HepG2 (cell line): ENCODE results near the gene SPATA33. TPM values are rescaled to one million over a fixed set of nuclear protein-coding genes. Genes with fewer than 3 reads are reported as not detected.

Experiments used
- ATAC-seq: fragments of 200-7000 bp; cut with Tn5 transposase; 3 replicates; pipeline ENCODE4 v1.9.1; 2020; ENCODE audit warnings: mild to moderate bottlenecking, moderate library complexity
- BruUV-seq: library from RNA; stranded (reverse); fragments of 400-500 nt; replicated peaks from 2 replicates; lab custom pipeline; 2021; lab: Mats Ljungman, UMichigan
- CTCF ChIA-PET: fragments of 300-600 bp; formaldehyde crosslinking; extraction: SDS; loops from one replicate; lab custom pipeline; 2021; ENCODE audit warnings: low total read pairs, inconsistent platforms, low intra/inter-chr PET ratio; lab: Yijun Ruan, JAX
- POLR2A ChIA-PET: fragments of 350-600 bp; sonication (Branson Sonifier 250); formaldehyde crosslinking; loops from one replicate; lab custom pipeline; 2020; ENCODE audit warnings: antibody characterized with exemption, inconsistent platforms; lab: Yijun Ruan, JAX
- DNase-seq: peaks from one replicate; pipeline ENCODE4 v3.0.0-alpha.2; 2015; ENCODE audit warnings: low spot score
- FAIRE-seq: peaks from 3 replicates; lab custom pipeline; 2011; peaks lifted over from hg19 to GRCh38; lab: Jason Lieb, UNC
- H2AFZ ChIP-seq: one replicate; pipeline ENCODE4 v1.6.1; 2011; ENCODE audit warnings: low read length, inconsistent platforms
- H3K27ac ChIP-seq: fragments of 300-600 bp; 3 replicates; pipeline ENCODE4 v1.8.0; 2011; ENCODE audit warnings: mixed run types, mild to moderate bottlenecking, mixed read lengths, low read length, inconsistent platforms; ENCODE audit not compliant: insufficient read depth; ENCODE audit errors: extremely low read length
- H3K27me3 ChIP-seq, 2 experiments: fragments of 200-600 bp in 1 of 2; 2 replicates in 1 of 2; 3 replicates in 1 of 2; pipeline versions ENCODE4 v1.6.0 to v1.8.0; 2011; ENCODE audit warnings: low read length in 2 of 2, mild to moderate bottlenecking in 2 of 2, moderate library complexity in 2 of 2, inconsistent platforms in 1 of 2; ENCODE audit not compliant: insufficient read depth in 2 of 2, control insufficient read depth in 1 of 2
- H3K36me3 ChIP-seq, 2 experiments: fragments of 200-600 bp in 1 of 2; replicated peaks in 1 of 2; 2 replicates in 1 of 2; 3 replicates in 1 of 2; pipeline versions ENCODE4 v1.5.1 to v1.8.0; 2011; ENCODE audit warnings: low read length in 2 of 2, inconsistent platforms in 1 of 2; ENCODE audit not compliant: insufficient read depth in 2 of 2, control insufficient read depth in 1 of 2
- H3K4me1 ChIP-seq: 2 replicates; pipeline ENCODE4 v1.5.1; 2012; ENCODE audit warnings: low read length, inconsistent platforms; ENCODE audit not compliant: insufficient read depth
- H3K4me2 ChIP-seq: 2 replicates; pipeline ENCODE4 v1.6.0; 2011; ENCODE audit warnings: low read depth, low read length, inconsistent platforms
- H3K4me3 ChIP-seq, 3 experiments: fragments of 200-600 bp in 1 of 3; sonication (generic), shearing (Covaris generic) in 1 of 3; replicated peaks in 1 of 3; 2 replicates each; pipeline ENCODE4 v1.5.1; 2011 to 2016; ENCODE audit warnings: low read length in 3 of 3, inconsistent platforms in 2 of 3, low read depth in 2 of 3, mild to moderate bottlenecking in 2 of 3, control low read depth in 1 of 3, mixed read lengths in 1 of 3; ENCODE audit not compliant: insufficient read depth in 1 of 3
- H3K79me2 ChIP-seq: one replicate; pipeline ENCODE4 v1.6.1; 2011; ENCODE audit warnings: low read length, inconsistent platforms; ENCODE audit not compliant: insufficient read depth
- H3K9ac ChIP-seq: 2 replicates; pipeline ENCODE4 v1.6.0; 2011; ENCODE audit warnings: mild to moderate bottlenecking, low read depth, low read length, inconsistent platforms; ENCODE audit not compliant: insufficient read depth
- H3K9me3 ChIP-seq: 2 replicates; pipeline ENCODE4 v1.5.1; 2012; ENCODE audit warnings: mild to moderate bottlenecking, low read length
- H4K20me1 ChIP-seq: 2 replicates; pipeline ENCODE4 v1.6.0; 2011; ENCODE audit warnings: inconsistent platforms, mild to moderate bottlenecking, low read length, moderate library complexity; ENCODE audit not compliant: insufficient read depth
- AGO2 ChIP-seq: fragments of 200-400 bp; formaldehyde crosslinking; optimal IDR thresholded peaks from 2 replicates; pipeline ENCODE3; 2017; ENCODE audit warnings: mild to moderate bottlenecking, low read depth, low read length, moderate library complexity
- FOXJ3 ChIP-seq: sonication (generic); formaldehyde crosslinking; IDR thresholded peaks from 2 replicates; pipeline ENCODE4 v1.4.0; 2020; ENCODE audit warnings: missing genetic modification reagents, mild to moderate bottlenecking, borderline replicate concordance
- PBX2 ChIP-seq: IDR thresholded peaks from 2 replicates; pipeline ENCODE4 v1.6.1; 2016; ENCODE audit warnings: control low read depth
- POLR2A ChIP-seq, 2 experiments: IDR thresholded peaks; 2 replicates each; pipeline ENCODE4 v1.6.1; 2011; ENCODE audit warnings: low read depth in 2 of 2, low read length in 2 of 2, mild to moderate bottlenecking in 1 of 2, moderate library complexity in 1 of 2; ENCODE audit not compliant: insufficient read depth in 1 of 2
- RBFOX2 ChIP-seq: fragments of 200-400 bp; formaldehyde crosslinking; IDR thresholded peaks from 2 replicates; pipeline ENCODE4 v1.6.1; 2017; ENCODE audit warnings: low read depth, mild to moderate bottlenecking, low read length
- RBM22 ChIP-seq: fragments of 200-400 bp; formaldehyde crosslinking; optimal IDR thresholded peaks from 2 replicates; pipeline ENCODE3; 2017; ENCODE audit warnings: mild to moderate bottlenecking, low read length, moderate library complexity
- RXRA ChIP-seq: sonication (generic); formaldehyde crosslinking; IDR thresholded peaks from 2 replicates; pipeline ENCODE4 v1.5.1; 2020; ENCODE audit warnings: missing genetic modification reagents
- SPEN ChIP-seq: sonication (generic); formaldehyde crosslinking; IDR thresholded peaks from 2 replicates; pipeline ENCODE4 v1.5.1; 2020; ENCODE audit warnings: low read depth, mild to moderate bottlenecking, missing genetic modification reagents
- U2AF1 ChIP-seq: fragments of 200-400 bp; formaldehyde crosslinking; optimal IDR thresholded peaks from 2 replicates; pipeline ENCODE3; 2017; ENCODE audit warnings: mild to moderate bottlenecking, low read depth, low read length
- ZBTB33 ChIP-seq: sonication (generic); formaldehyde crosslinking; IDR thresholded peaks from 2 replicates; pipeline ENCODE4 v1.4.0; 2020; ENCODE audit warnings: missing genetic modification reagents
- ZMAT3 ChIP-seq: sonication (generic); formaldehyde crosslinking; conservative IDR thresholded peaks from 2 replicates; pipeline ENCODE4 v1.7.0; 2021; ENCODE audit warnings: missing genetic modification reagents
- ZNF20 ChIP-seq: sonication (generic); formaldehyde crosslinking; IDR thresholded peaks from 2 replicates; pipeline ENCODE4 v1.4.0; 2020; ENCODE audit warnings: mild to moderate bottlenecking, moderate library complexity, missing genetic modification reagents
- ZNF552 ChIP-seq: sonication (generic); formaldehyde crosslinking; IDR thresholded peaks from 2 replicates; pipeline ENCODE4 v1.9.0; 2022; ENCODE audit warnings: missing genetic modification reagents, mild to moderate bottlenecking, borderline replicate concordance
- ZNF781 ChIP-seq: sonication (generic); formaldehyde crosslinking; IDR thresholded peaks from 2 replicates; pipeline ENCODE4 v1.5.1; 2020; ENCODE audit warnings: borderline replicate concordance, mild to moderate bottlenecking, missing genetic modification reagents; ENCODE audit errors: not compliant biosample characterization
- ZSCAN21 ChIP-seq: sonication (generic); formaldehyde crosslinking; IDR thresholded peaks from 2 replicates; pipeline ENCODE4 v1.8.0; 2022; ENCODE audit warnings: mild to moderate bottlenecking, missing genetic modification reagents, moderate library complexity, borderline replicate concordance
- WGBS: methylation state at CpG from one replicate; pipeline ENCODE4 v1.1.6; 2017; ENCODE audit warnings: low lambda C conversion rate; 5-methylcytosine and 5-hydroxymethylcytosine counted together
- in situ Hi-C: cut with HindIII; loops from 2 replicates; pipeline ENCODE4 v1.10.0; 2017; ENCODE audit warnings: low pct_unique_long_range_greater_than_20kb; ENCODE audit not compliant: extremely low pct_ligation_motif_present
- intact Hi-C: fragments of 100-400 bp; cut with micrococcal nuclease; formaldehyde crosslinking; loops from one replicate; pipeline ENCODE4 v1.10.0; 2022; ENCODE audit not compliant: unreplicated experiment
- polyA plus RNA-seq, 8 experiments: library from polyadenylated mRNA; depleted of rRNA in 3 of 8; stranded (reverse) in 7 of 8; unstranded in 1 of 8; fragments of >200 nt; fragmentation: Illumina TruSeq in 4 of 8; extraction: Trizol in 4 of 8; gene quantifications; 2 replicates each; pipeline versions ENCODE4 v1.2.1 to v1.2.3, GENCODE V29; 2011 to 2016; ENCODE audit warnings: low read depth in 4 of 8, missing spikeins in 1 of 8, mixed read lengths in 1 of 8; ENCODE audit not compliant: insufficient read depth in 1 of 8
- total RNA-seq, 5 experiments: library from RNA; depleted of rRNA; stranded (reverse); fragments of >200 nt; fragmentation: Illumina TruSeq; extraction: Trizol; gene quantifications; 2 replicates each; pipeline ENCODE4 v1.2.3, GENCODE V29; 2016; ENCODE audit warnings: low read depth in 1 of 5

Gene SPATA33
- total and polyA plus RNA-seq, 2 of the 13 experiments (the other 11 are each of a cell fraction or from before 2014, with no cell fraction given) = 5.7 to 11.0 TPM

- no peaks in the 10 kb centered on the region for H4K20me1 ChIP-seq
- H2AFZ ChIP-seq = no peak overlapping the region
- TF ChIP-seq FOXJ3 (CRISPR knock-in tag) = no peak
- 0 out of 2 replicates have a peak, but pooled peaks have one; percentile 34 for TF ChIP-seq ZBTB33 (CRISPR knock-in tag)
- TF ChIP-seq RBM22 = peak; percentile 44
- no peak for TF ChIP-seq RXRA (CRISPR knock-in tag)
- CTCF ChIA-PET = no interaction called here
- 92% methylated on average over 11 of the region's 11 CpGs for WGBS
- DNase-seq = no peak
- no peak overlapping the region for H3K4me2 ChIP-seq
- H3K27me3 ChIP-seq = no peaks in the 10 kb centered on the region
- peaks cover 18% of the 10 kb centered on the region for H3K4me1 ChIP-seq
- no peak overlapping the region for H3K4me3 ChIP-seq
- POLR2A ChIA-PET = interaction anchor here (0.6 kb wide), 1 partner anchor 39 kb away, joined by 3 read pairs; no protein-coding TSS in a partner anchor
- BruUV-seq = no TSS peak
- in situ Hi-C loops = no loop called here
- intact Hi-C loops = no loop called here
- H3K79me2 ChIP-seq = no peaks in the 10 kb centered on the region
- FAIRE-seq = no peak
- no peak overlapping the region for H3K9ac ChIP-seq
- H3K9me3 ChIP-seq = no peaks in the 10 kb centered on the region
- peaks cover 23 to 28% of the 10 kb centered on the region in 2 experiments; a peak in 4 of 5 replicates for H3K36me3 ChIP-seq
- ATAC-seq = no peak
- H3K27ac ChIP-seq = no peak overlapping the region
Measured at GRCh38 chr16:89645122-89645521, 12.5 kb upstream of the SPATA33 start.

GRCh38 chr16:89646270-89646669, 11.4 kb upstream of the SPATA33 start:
- no peak for FAIRE-seq
- Histone ChIP-seq H4K20me1 (no peaks in the 10 kb centered on the region), H3K36me3 (peaks cover 24 to 32% of the 10 kb centered on the region in 2 experiments; a peak in 4 of 5 replicates), H3K27me3 (no peaks in the 10 kb centered on the region), H2AFZ (no peak overlapping the region), H3K27ac (no peak overlapping the region), H3K4me1 (peaks cover 8% of the 10 kb centered on the region), H3K4me3 (no peak overlapping the region), H3K9ac (no peak overlapping the region), H3K4me2 (no peak overlapping the region), H3K9me3 (no peaks in the 10 kb centered on the region), H3K79me2 (no peaks in the 10 kb centered on the region)
- intact Hi-C loops (no loop called here), in situ Hi-C loops (no loop called here)
- TF ChIP-seq PBX2 (CRISPR knock-in tag) (no peak), ZNF552 (CRISPR knock-in tag) (no peak), POLR2A (IDR thresholded peaks at IDR 0.05; ENCODE audit: insufficient read depth in 1 of 2, low read depth in 2 of 2, low read length in 2 of 2) (no peak), ZSCAN21 (CRISPR knock-in tag) (no peak), ZNF781 (CRISPR knock-in tag) (no peak), RBFOX2 (peak; percentile 49; the same call in 1 of the 2 replicates), ZNF20 (CRISPR knock-in tag) (no peak), SPEN (no peak), ZMAT3 (CRISPR knock-in tag) (no peak), U2AF1 (no peak), AGO2 (peak; percentile 26)
- BruUV-seq = TSS peak; percentile 19
- CTCF ChIA-PET = no interaction called here
- no peak for DNase-seq
- ATAC-seq = no peak
- POLR2A ChIA-PET = no interaction called here
- 99% methylated on average over 22 of the region's 22 CpGs for WGBS
